PC-3 (cell line): Measurements from ENCODE around the gene CEP192.

ENCODE experiments used
- CTCF ChIP-seq: fragments of 300-600 bp; sonication (generic); conservative IDR thresholded peaks from 2 replicates; pipeline ENCODE4 v1.5.1; 2017; ENCODE audit warnings: antibody characterized with exemption, low read depth, mild to moderate bottlenecking, low read length
- EZH2 ChIP-seq: fragments of 300-600 bp; sonication (generic); IDR thresholded peaks from one replicate; pipeline ENCODE4 v1.6.1; 2017; ENCODE audit warnings: antibody characterized with exemption, mild to moderate bottlenecking, low read length; ENCODE audit not compliant: unreplicated experiment
- EZH2phosphoT487 ChIP-seq: fragments of 300-600 bp; sonication (generic); IDR thresholded peaks from 2 replicates; pipeline ENCODE4 v1.6.1; 2018; ENCODE audit warnings: mild to moderate bottlenecking, antibody characterized with exemption, low read length, borderline replicate concordance

GRCh38 chr18:13039806-13040205 lies 48.6 kb downstream of the CEP192 start:
- no peak for TF ChIP-seq CTCF
- no peak for TF ChIP-seq EZH2
- no peak for TF ChIP-seq EZH2phosphoT487
